GM13976 (cell line): ENCODE results near the gene CD99L2.

Experiments used
- DNase-seq: peaks from one replicate; pipeline ENCODE4 v3.0.0; 2012; ENCODE audit warnings: low spot score
- CTCF ChIP-seq: IDR thresholded peaks from 2 replicates; pipeline ENCODE4 v1.5.1; 2012; ENCODE audit warnings: borderline replicate concordance, mild to moderate bottlenecking; ENCODE audit not compliant: insufficient read depth; ENCODE audit errors: extremely low read depth, missing control alignments, control extremely low read depth
- in situ Hi-C: fragments of 300-500 bp; cut with MboI; formaldehyde crosslinking; loops from one replicate; pipeline ENCODE4 v1.12.0; 2022; ENCODE audit warnings: low sequenced_read_pairs, mixed read lengths, inconsistent platforms; ENCODE audit not compliant: unreplicated experiment

CD99L2 gene

GRCh38 chrX:150913511-150913910, 15.0 kb upstream of the CD99L2 start:
- TF ChIP-seq CTCF, result no peak
- DNase-seq, result no peak
- in situ Hi-C loops, result no loop called here

- DNase-seq, result no peak
- no peak for TF ChIP-seq CTCF
- in situ Hi-C loops, result no loop called here
Observed at GRCh38 chrX:150907474-150907873, 9.0 kb upstream of the CD99L2 start.

- no peak for DNase-seq
- in situ Hi-C loops, result no loop called here
- TF ChIP-seq CTCF, result no peak
Observed at GRCh38 chrX:150906694-150907093, 8.2 kb upstream of the CD99L2 start.

GRCh38 chrX:150905293-150905692, 6.8 kb upstream of the CD99L2 start:
- in situ Hi-C loops, result no loop called here
- TF ChIP-seq CTCF, result no peak
- DNase-seq, result no peak

- TF ChIP-seq CTCF, result no peak
- in situ Hi-C loops, result no loop called here
- no peak for DNase-seq
Observed at GRCh38 chrX:150903110-150903508, 4.6 kb upstream of the CD99L2 start.

GRCh38 chrX:150902434-150903109, 4.1 kb upstream of the CD99L2 start:
- no peak for TF ChIP-seq CTCF
- DNase-seq, result no peak
- in situ Hi-C loops, result no loop called here
